Esophagus muscularis mucosa (tissue), 4 donors: ENCODE measurements around the gene VPS9D1. TPM values are rescaled to one million over a fixed set of nuclear protein-coding genes. Genes with fewer than 3 reads are reported as not detected.

Experiments
- DNase-seq: peaks from one replicate; pipeline ENCODE4 v3.0.0-alpha.2; 2017; ENCODE audit errors: extremely low spot score
- H3K27ac ChIP-seq, 4 donors: fragments of 200-600 bp; sonication (generic); replicated peaks in 1 of 4; 1 replicate in 3 of 4; 2 replicates in 1 of 4; pipeline ENCODE4 v1.5.1; 2016 to 2019; ENCODE audit warnings: mild to moderate bottlenecking in 1 of 4
- H3K27me3 ChIP-seq, 4 donors: fragments of 200-600 bp; sonication (generic); one replicate each; pipeline versions ENCODE4 v1.5.1 to v1.6.0; 2016 to 2019
- H3K36me3 ChIP-seq, 4 donors: fragments of 200-600 bp; sonication (generic); one replicate each; pipeline ENCODE4 v1.5.1; 2016 to 2019
- H3K4me1 ChIP-seq, 4 donors: fragments of 200-600 bp; sonication (generic); one replicate each; pipeline ENCODE4 v1.5.1; 2016 to 2019
- H3K4me3 ChIP-seq, 4 donors: fragments of 200-600 bp; sonication (generic); 1 replicate in 2 of 4; 2 replicates in 2 of 4; pipeline ENCODE4 v1.5.1; 2016 to 2019; ENCODE audit warnings: mild to moderate bottlenecking in 4 of 4, moderate library complexity in 1 of 4
- H3K9me3 ChIP-seq, 4 donors: fragments of 200-600 bp; sonication (generic); 1 replicate in 3 of 4; 2 replicates in 1 of 4; pipeline ENCODE4 v1.5.1; 2016 to 2019
- CTCF ChIP-seq, 3 experiments: fragments of 200-600 bp in 2 of 3; fragments of 450-650 bp in 1 of 3; sonication (generic) in 2 of 3; IDR thresholded peaks; one replicate each; pipeline ENCODE4 v1.5.1; 2017 to 2019; ENCODE audit warnings: antibody characterized with exemption in 3 of 3, mild to moderate bottlenecking in 2 of 3, moderate library complexity in 1 of 3
- EP300 ChIP-seq: sonication (generic); formaldehyde crosslinking; IDR thresholded peaks from one replicate; pipeline ENCODE4 v1.6.1; 2017; ENCODE audit warnings: antibody characterized with exemption
- POLR2A ChIP-seq: fragments of 450-650 bp; IDR thresholded peaks from one replicate; pipeline ENCODE4 v1.6.1; 2017; ENCODE audit warnings: antibody characterized with exemption, moderate library complexity, mild to moderate bottlenecking, low read depth
- POLR2AphosphoS5 ChIP-seq, 2 donors: sonication (generic); formaldehyde crosslinking; IDR thresholded peaks; one replicate each; pipeline ENCODE4 v1.6.1; 2017; ENCODE audit warnings: antibody characterized with exemption in 2 of 2
- WGBS: methylation state at CpG from one replicate; pipeline ENCODE4 v1.1.5; 2018; 5-methylcytosine and 5-hydroxymethylcytosine counted together
- intact Hi-C: fragments of 100-400 bp; cut with DNase I; formaldehyde crosslinking; loops from one replicate; pipeline ENCODE4 v1.15.1; 2023
- total RNA-seq, 4 donors: library from RNA; depleted of rRNA; stranded (reverse); fragments of >200 nt; gene quantifications; one replicate each; pipeline versions ENCODE4 v1.1.0 to v1.2.1, GENCODE V29; 2016

The VPS9D1 gene
- total RNA-seq, result 10 to 100 TPM in 1 of 4 donors, 1 to 10 TPM in 3; 4.6 to 10.2 (median 7.1) TPM

- peaks cover 35 to 53% (median 44%) of the 10 kb centered on the region in 4 donors for H3K4me1 ChIP-seq
- H3K9me3 ChIP-seq, result no peaks in the 10 kb centered on the region
- H3K27me3 ChIP-seq, result no peaks in the 10 kb centered on the region
- H3K27ac ChIP-seq, result peak within 1 kb of the TSS; percentile 98 to 99 (median 99)
- peak within 1 kb of the TSS; percentile 92 to 99 (median 94) for H3K4me3 ChIP-seq
- TF ChIP-seq EP300 (no peak), POLR2A (peak; percentile 37), CTCF (IDR thresholded peaks at IDR 0.05) (peak in 1 of 3 experiments; percentile 3), POLR2AphosphoS5 (IDR thresholded peaks at IDR 0.05) (peak; percentile 63 to 82)
- peaks cover 27 to 37% (median 37%) of the 10 kb centered on the region in 4 donors for H3K36me3 ChIP-seq
- intact Hi-C loops, result loop anchor here (5.0 kb wide), 1 partner anchor 146 kb away; no protein-coding TSS in a partner anchor
- peak; percentile 93 for DNase-seq
- no CpG with 5 or more reads among the region's 103 CpGs for WGBS
These were observed at the start of gene VPS9D1, which contains the start of gene ZNF276 for GRCh38 chr16:89720813-89721545. VPS9D1 (minus strand) TSS chr16:89720898; CDS start chr16:89720861, 37 bp downstream. ZNF276 (plus strand) TSS chr16:89721537; CDS start chr16:89721641, 104 bp downstream.

GRCh38 chr16:89770367-89770766 is 49.7 kb upstream of the VPS9D1 start:
- intact Hi-C loops, result no loop called here
- Histone ChIP-seq H3K27me3 (no peaks in the 10 kb centered on the region), H3K27ac (no peak overlapping the region), H3K4me1 (no peaks in the 10 kb centered on the region), H3K36me3 (no peaks in the 10 kb centered on the region), H3K9me3 (no peaks in the 10 kb centered on the region), H3K4me3 (no peak overlapping the region)
- WGBS, result 96% methylated on average over 16 of the region's 16 CpGs
- no peak for TF ChIP-seq POLR2A
- no peak for TF ChIP-seq POLR2AphosphoS5 (IDR thresholded peaks at IDR 0.05)
- no peak for TF ChIP-seq EP300
- no peak for TF ChIP-seq CTCF (IDR thresholded peaks at IDR 0.05)
- DNase-seq, result no peak

- TF ChIP-seq POLR2AphosphoS5 (IDR thresholded peaks at IDR 0.05), result no peak
- no peak for TF ChIP-seq EP300
- no peak for TF ChIP-seq POLR2A
- no peak for TF ChIP-seq CTCF (IDR thresholded peaks at IDR 0.05)
- 90% methylated on average over 10 of the region's 10 CpGs for WGBS
- Histone ChIP-seq H3K4me1 (no peaks in the 10 kb centered on the region), H3K27ac (no peak overlapping the region), H3K36me3 (no peaks in the 10 kb centered on the region), H3K9me3 (no peaks in the 10 kb centered on the region), H3K4me3 (no peak overlapping the region), H3K27me3 (no peaks in the 10 kb centered on the region)
- intact Hi-C loops, result no loop called here
- DNase-seq, result no peak
These were observed 44.7 kb upstream of the VPS9D1 start for GRCh38 chr16:89765292-89765830.

GRCh38 chr16:89764711-89765201 is 44.1 kb upstream of the VPS9D1 start:
- peak; percentile 93 for DNase-seq
- intact Hi-C loops, result no loop called here
- Histone ChIP-seq H3K4me1 (no peaks in the 10 kb centered on the region), H3K4me3 (peak overlapping the region in 2 of 4 donors; percentile 3 to 5), H3K27me3 (no peaks in the 10 kb centered on the region), H3K9me3 (no peaks in the 10 kb centered on the region), H3K36me3 (no peaks in the 10 kb centered on the region), H3K27ac (no peak overlapping the region)
- TF ChIP-seq CTCF (IDR thresholded peaks at IDR 0.05) (no peak), POLR2AphosphoS5 (IDR thresholded peaks at IDR 0.05) (no peak), EP300 (no peak), POLR2A (no peak)
- 87% methylated on average over 18 of the region's 18 CpGs for WGBS
